Measurements from ENCODE around the gene CD22.

GRCh38 chr19:35303357-35303915 is 25.6 kb upstream of the CD22 start:
- TF ChIP-seq CTCF (IDR thresholded peaks at IDR 0.05) (no peak), POLR2A (IDR thresholded peaks at IDR 0.05) (no peak)
